Activated naive CD4-positive, alpha-beta T cell (primary cell): ENCODE data around the gene RAD51B.
"Not testable (repeated sequence)": the region's sequence is repeated elsewhere in the genome, so short reads cannot be mapped to it uniquely, and the experiment has no call there.

Experiments used
- DNase-seq, 4 experiments: peaks; one replicate each; lab custom pipeline; 2025; lab: John Stamatoyannopoulos, UW

Gene RAD51B

DNA sequence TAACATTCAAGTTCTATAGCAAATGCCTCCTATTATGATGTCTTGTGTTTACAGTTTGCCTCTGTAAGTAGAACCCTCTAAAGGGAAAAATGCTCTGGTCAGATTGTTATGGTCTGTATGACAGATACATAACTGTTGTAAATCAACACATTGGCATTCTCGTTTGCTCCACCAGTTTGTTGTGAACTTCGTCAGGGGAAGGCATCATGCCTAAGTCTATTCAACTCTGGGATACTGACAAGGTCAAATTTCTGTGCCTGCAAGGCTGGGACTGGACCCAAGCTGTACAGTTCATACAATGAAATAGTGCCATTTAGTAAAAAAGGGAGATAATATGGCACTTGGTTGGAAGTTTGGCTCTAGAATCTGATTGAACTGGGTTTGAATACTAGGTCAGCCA lies 392.3 kb downstream of the RAD51B start:
- no peak for DNase-seq

DNA sequence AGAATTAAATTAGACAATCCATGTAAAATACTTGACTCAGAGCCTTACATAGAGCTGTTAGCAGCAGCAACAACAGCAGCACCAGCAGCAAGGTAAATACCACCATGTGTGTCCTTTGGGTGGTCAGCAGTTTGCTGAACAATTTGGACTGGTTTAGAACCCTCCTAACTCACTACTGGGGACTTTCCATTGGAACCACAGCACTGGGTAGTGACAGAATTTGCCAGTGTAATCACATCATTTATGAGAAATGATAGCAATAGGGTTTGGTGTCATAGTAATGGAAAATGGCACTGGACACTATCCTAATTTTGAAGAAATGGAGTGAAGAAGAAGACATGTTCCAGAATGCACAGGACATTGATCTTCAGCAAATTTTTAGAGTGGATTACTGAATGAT lies 392.8 kb downstream of the RAD51B start:
- DNase-seq = no peak

DNA sequence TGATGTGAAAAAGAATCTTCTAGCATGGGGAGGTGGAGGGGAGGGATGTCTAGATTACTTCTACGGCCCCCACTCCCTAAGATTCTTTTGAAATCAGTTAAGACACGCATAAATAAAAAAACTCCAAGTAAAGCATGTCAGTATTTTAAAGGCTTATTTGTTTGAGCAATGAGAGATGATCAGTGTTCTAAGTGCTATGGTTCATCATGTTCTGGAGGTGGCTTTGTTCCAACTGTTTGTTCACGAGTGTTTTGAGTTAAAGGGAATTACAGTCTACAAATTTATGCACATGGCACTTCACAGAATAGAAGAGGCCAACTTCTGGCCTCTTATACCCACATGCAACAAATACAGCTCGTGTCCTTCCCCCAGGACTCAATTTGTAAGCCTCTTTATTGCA lies 394.9 kb downstream of the RAD51B start:
- DNase-seq = no peak

DNA sequence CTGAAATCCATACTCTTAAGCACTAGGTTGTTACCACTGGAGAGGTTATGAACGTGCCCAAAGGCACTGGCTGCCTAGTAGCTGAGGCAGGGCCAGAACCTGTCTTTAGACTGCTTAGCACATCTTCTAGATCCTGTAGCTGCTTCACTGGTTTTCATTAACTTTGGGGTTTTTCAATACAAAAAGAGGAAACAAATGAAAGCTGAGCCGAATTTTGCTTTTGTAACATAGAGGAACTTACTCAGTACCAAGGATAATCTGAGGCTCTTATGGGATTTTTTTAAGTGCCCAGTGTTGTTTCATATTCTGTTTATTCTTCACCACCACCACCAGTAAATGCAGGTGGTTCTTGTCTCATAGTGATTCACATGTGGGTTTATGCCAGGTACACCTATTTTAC lies 396.1 kb downstream of the RAD51B start:
- DNase-seq = no peak

DNA sequence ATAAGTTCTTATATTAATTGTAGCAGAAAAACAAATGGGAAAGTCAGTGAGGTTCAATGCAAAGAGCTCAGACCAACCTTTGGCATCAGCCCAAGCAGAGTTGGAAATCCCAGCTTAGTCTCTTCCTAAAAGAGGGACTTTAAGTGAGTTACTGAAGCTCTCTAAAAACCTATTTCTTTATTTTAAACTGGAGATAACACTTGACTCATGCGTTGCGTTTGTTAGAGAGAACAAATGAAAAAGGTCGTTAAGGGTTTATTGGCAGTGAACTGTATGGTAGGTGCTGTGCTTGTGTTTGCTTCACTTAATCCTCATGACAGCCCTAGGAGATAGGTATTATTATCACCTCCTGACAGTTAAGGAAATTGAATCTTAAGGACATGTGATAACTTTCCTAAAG lies 396.5 kb downstream of the RAD51B start:
- DNase-seq = no peak

DNA sequence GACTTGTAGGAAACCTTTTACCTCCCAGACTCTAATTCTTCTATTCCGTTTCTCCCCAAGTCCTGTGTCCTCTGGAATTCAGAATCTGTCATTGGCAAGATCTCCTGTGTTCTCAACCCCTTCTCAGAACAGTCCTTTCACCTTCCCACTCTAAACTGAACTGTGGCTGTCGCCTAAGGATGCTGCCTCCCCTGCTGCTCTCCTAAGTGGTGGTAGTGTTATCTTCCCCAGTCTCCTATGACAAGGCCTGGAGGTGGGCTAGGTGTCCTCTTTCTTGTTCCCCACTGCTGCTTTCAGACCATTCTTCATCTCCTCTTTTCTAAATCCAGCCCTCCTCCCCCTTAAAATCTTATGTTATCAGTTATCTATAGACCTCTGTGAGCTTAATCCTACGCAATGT lies 397.4 kb downstream of the RAD51B start:
- DNase-seq = no peak

DNA sequence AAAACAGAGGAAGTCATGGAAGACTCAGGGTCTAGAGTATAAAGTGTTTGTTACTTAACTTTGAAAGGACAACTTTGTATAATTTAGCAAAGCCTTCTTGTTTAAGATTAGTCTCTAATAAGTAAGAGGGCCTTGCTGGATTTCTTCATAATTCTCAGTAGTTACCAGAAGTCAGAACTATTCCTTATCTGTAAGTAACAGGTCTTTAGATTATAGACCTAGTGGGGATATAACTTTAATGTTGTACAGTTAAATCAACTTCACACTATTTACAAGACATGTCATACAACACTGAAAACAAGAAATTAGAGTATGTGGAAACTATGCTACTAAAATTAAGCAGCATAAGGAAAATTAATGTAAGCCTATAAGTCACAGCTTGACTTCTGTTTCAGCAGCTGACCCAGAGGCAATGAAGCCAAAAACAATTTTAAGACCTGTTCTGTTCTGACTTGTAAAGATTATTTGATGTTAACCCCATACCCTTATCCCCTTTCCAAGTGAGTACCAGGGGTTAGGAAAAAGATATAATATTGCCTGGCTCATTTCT lies 398.3 kb downstream of the RAD51B start:
- no peak for DNase-seq

DNA sequence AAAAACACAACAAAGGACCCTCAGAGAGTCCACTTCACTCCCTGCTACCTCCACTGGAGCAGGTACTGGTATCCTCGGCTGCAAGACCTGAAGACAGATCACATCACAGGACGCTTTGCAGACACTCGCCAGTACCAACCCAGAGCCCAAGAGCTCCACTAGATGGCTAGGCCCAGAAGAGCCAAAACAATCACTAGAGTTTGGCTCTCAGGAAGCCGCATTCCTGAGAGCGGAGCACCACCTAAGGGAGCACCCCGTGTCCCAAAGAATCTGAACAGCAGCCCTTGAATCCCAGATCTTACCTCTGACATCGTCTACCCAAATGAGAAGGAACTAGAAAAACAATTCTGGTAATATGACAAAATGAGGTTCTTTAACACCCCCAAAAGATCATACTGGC lies 399.8 kb downstream of the RAD51B start:
- no peak for DNase-seq

DNA sequence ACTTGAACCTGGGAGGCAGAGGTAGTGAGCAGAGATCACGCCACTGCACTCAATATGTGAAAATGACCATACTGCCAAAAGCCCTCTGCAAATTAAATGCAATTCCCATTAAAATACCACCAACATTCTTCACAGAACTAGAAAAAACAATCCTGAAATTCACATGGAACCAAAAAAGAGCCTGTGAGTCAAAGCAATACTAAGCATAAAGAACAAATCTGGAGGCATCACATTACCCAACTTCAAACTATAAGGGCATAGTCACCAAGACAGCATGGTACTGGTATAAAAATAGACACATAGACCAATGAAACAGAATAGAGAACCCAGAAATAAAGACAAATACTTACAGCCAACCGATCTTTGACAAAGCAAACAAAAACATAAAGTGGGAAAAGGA lies 401.5 kb downstream of the RAD51B start:
- DNase-seq = not testable (repeated sequence)

DNA sequence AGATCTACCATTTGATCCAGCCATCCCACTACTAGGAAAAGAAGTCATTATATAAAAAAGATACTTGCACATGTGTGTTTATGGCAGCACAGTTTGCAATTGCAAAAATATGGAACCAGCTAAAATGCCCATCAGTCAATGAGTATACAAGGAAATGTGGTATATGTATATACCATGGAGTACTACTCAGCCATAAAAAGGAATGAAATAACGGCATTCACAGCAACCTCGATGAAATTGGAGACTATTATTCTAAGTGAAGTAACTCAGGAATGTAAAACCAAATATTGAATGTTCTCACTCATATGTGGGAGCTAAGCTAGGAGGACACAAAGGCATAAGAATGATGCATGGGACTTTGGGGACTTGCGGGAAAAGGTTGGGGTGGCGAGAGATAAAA lies 402.6 kb downstream of the RAD51B start:
- no peak for DNase-seq

DNA sequence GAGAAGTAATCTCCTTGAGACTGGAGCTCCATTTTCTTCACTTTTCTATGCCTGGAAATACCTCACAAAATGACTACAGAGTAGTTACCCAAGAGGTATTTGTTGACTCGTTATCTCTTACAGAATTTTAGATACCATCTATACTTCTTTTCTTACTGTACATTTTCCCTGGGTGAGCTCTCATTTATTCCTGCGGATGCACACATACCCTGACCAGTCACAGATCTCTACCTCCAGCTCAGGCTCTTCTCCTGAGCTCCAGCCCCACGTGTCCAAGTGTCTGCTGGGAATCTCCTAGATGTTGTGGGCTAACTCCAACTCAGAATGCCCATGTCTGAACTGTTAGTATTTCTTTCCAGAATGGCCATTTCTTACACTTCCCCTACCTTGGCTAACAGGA lies 403.1 kb downstream of the RAD51B start:
- DNase-seq = no peak

DNA sequence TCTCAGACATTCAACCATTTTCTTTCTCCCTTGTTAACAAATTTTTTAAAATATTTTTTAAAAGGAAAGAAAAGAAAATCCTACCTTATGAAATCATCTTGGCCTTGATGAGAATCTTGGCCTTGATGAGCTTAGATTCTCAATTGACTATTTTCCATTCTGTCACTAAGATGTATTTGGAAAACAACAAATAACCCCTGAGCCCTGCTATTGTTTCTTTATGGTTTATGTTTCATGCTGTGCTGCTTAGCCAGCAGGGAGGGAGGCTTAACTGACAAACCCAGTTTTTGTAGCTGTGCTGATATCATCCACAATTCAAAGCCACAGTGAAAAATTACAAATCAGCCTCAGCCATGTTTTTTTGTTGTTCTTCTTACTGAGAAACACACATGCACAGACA lies 404.1 kb downstream of the RAD51B start:
- no peak for DNase-seq

DNA sequence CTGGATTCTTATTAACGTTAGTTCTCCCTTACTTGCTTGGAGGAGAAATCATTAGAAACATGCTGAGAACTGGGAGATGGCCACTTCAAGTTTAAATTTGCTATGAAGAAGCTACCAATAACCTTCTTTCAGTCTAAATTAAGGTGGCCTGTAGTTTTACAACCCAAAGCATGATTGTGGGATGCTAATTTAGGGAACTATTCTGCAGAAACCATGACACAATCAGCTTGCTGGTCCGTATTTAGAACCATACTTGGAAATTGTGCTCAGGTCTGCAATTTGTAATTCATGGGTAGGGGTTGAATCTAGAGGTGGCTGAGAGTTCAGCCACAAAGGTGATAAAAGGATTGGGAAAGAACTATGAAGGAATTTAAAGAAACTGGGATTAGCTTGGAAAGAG lies 405.7 kb downstream of the RAD51B start:
- no peak for DNase-seq

DNA sequence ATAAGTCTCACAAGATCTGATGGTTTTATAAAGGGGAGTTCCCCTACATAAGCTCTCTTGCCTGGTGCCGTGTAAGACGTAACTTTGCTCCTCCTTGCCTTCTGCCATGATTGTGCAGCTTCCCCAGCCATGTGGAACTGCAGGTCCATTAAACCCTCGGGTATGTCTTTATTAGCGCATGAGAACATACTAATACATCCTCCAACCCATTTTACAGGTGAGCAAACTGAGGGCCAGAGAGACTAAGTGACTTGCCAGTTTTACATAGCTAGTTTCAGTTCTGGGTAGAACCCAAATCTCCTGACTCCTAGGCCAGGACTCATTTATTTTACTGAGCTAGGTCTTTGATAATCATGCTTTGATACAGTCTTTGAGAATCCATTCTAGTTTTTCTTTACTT lies 406.9 kb downstream of the RAD51B start:
- DNase-seq = no peak

DNA sequence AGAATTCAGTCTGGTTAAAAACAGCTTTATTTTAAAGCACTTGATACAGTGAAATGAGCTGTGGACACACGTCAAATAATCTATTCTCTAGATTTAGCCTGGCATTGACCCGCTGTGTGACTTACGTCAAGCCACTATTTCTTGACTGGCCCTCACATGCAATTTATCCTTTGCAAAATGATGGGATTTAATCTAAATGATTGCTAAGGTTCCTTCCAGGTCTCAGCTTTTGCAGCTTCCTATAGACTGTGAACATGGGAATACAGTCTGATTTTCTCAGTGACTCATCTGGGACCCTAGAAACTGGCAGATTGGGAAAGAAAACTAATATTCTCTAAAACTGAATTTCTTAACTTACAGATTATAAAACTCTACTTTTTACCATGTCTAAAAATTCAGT lies 409.1 kb downstream of the RAD51B start:
- DNase-seq = no peak

DNA sequence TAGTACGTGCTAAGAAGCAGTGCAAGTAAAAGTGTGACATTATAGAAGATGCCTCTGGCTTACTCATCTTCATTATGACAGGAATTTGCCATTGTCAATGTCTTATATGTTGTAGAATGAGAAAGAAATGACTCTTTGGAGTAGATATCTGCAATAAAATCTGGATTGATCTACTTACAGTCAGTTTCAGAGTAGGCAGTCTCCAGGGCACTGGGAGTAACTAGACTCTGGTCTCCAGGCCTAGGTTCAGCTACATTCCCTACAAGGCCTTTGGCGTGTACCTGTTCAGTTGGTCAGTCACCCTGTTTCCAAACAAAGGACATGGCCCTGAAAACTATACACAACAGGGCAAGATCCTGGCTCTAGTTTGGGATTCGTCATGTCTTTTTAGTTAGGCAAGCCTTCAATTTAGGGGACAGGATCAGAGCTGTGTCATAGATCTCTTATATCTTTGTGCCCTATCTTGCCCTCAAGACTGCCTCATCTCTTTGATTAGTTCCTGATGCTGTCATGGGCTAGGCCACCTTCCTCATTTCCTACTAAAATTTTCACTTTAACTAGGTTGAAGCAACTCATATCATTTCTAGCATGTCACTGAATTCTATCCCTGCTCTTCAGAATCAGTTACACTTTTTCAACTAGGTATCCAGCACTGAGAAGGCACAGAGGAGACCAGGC lies 410.0 kb downstream of the RAD51B start:
- no peak for DNase-seq

DNA sequence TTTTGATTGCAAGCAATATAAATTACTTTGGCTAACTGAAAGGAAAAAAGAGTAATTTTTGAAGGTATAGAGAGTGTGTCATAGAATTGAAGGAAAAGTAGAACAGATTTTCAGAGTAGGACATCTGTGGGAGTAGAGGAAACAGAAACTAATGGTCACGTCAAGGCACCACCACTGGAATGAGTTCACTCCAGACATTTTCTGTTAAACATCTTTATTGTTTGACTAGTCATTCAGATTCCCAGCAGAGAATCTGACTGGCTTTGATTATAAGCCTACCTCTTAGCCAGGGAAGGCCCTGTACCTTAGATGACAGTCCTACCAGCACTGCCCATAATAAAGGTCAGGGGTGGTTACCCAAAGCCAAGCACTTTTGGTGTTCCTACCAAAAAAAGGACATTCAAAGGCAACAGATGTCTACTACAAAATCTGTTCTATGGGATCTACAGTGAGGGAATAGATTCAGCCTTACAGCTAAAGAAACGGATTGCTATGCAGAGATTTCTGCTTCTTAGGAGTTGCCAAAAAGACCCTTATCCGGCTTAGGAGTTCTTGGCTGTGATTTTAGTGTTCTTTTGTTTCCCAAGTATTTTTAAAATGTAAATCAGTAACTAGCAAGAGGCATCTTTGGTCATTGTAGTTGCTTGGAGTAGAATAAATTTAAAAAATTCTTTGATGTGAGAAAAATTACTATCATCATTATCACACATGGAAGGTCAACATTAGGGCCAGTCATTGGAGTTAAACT lies 410.8 kb downstream of the RAD51B start:
- DNase-seq = no peak

DNA sequence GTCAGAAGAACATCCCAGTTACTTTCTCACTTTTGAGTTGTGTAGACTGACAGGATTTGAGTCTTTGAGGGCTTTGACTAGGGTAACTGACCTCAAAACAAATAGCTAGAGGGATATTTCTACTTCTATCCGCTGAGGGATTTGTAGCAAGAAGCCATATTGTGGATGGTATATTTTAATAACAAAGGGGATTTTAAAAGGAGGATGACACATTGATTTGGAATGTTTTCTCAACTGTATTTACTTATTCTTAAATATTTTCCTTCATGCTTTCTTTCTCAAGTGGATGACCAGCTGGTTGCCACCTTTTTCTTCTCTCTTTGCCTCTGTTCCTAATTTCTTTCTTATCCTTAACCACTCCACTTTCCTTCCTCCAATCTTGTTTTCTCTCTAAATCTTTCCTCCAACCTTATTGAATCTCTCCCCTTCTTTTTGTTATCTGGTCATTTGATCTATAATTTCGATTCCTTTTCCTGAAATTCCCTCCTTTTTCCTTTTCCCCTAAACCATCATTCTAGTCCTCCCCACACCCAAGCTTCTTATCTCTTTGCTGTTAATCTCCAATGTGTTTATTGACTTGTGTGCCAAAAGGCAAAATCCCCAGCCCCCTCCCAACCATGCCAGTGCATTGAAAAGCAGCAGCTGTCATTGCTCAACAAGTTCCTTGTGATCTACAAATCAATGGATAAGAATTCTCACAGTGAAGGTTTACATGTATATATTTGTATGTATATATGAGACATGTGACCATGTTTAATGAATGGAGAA lies 411.6 kb downstream of the RAD51B start:
- DNase-seq = no peak

DNA sequence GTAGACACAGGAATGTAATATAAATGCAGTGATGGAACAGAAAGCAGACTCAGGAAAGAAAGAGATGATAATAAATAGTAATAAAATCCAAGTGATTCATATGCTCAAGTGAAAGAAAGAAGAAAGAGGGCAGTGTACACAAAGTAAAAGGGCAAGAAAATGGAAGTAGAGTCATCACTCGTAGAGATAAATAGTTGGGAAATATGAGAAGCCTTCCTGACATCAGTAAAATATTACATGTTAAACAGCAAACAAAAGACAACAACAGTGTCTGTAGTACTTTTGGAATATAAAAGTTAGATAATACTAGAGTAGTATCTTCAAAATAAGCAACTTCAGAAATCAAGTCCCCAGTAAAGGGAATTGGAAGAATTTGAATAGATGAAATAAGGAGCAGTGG lies 412.3 kb downstream of the RAD51B start:
- no peak for DNase-seq

DNA sequence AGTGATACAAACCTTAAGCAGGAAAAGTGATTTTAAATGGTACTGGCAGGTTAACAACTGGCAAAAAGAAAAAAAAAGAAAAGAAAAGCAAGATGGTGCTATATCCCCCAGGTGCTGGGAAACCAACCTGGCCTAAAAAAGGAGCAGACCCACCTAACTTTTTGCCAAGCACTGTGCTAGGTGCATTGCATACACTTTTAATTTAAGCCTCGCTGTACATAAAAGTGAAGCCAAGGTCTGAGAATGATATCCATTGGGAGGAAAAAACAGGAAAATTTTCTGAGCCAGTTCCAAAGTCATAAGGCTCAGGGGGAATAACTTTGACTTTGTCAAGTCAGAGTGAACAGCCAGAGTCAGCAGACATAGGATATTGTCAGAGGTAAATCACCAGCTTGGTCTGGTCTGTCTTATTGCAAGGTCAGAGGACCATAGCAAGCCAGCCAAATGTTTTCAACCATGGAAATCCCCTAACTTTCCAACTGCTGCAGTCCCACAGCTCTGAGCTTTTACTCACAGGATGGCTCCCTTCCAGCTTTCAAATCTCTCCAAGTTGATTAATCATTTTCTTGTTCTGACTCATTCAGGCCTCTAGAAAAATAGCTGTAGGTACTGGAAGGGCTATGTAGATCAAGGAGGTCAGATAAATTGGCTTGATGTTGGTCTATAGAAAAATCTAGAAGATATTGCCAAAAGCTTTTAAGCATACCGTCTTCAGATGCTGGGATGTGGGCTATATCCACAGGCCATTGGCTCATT lies 412.9 kb downstream of the RAD51B start:
- DNase-seq = no peak

DNA sequence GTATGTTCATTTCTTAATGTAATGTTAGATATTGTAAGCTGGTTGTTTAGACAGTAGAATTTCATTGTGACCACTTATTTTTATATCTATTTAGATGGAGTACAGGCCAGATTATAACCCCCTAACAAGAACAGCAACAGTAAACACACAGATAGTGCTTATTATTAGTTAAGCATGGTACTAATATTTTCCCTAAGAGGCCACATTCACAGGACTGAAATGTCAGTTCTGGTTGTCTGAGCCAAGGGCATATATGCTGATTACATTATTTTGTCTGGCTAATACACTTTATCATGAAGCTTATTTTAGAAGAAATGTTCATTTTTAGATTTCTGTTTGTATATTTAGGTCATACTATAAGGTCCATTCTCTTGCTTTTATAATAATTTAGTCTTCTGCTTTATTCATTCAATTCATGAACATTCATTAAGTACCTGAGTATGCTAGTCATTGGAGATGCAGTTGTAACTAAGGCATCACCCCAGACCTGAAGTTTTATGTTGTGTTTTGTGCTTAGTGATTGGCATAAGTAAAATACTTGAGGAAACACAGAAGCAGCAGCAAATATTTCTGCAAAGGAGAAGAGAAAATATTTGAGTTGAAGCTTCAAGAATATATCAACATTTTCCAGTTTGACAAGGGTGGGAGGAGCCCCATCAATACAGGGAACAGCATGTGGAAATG lies 413.7 kb downstream of the RAD51B start:
- DNase-seq = no peak
